Activated CD4-positive, alpha-beta T cell treated with anti-CD3 and anti-CD28 coated beads for 36 hours (primary cell): Measurements from ENCODE around the gene NTHL1. TPM values are rescaled to one million over a fixed set of nuclear protein-coding genes. Genes with fewer than 3 reads are reported as not detected.

Experiments used
- microRNA-seq: library from miRNA; unstranded; fragments of <30 nt; microRNA quantifications from one replicate; pipeline ENCODE4 v1.2.0, GENCODE V29; 2021; ENCODE audit warnings: borderline replicate concordance
- total RNA-seq, 2 experiments: library from RNA; stranded (reverse); gene quantifications; one replicate each; pipeline ENCODE4 v1.2.3, GENCODE V29; 2021

NTHL1 gene
- total RNA-seq, 2 experiments from 2014 or later, result 22.6 to 26.1 TPM

Small RNA genes lying within 50 kb of the gene (microRNA-seq; reads per million reads assigned to microRNA genes)
- not detected for gene MIR1225

Other genes with a start within 250 kb of the NTHL1 start
- gene HAGH, start 221.0 kb downstream of the NTHL1 start, total RNA-seq, result 10 to 100 TPM; 20.9 to 25.0 TPM
- 10 to 100 TPM; 11.6 to 11.9 TPM for gene FAHD1, start 220.6 kb downstream of the NTHL1 start, total RNA-seq
- under 1 TPM; 0.14 to 0.21 TPM for gene MEIOB, start 175.7 kb downstream of the NTHL1 start, total RNA-seq
- gene HS3ST6, start 129.4 kb downstream of the NTHL1 start, total RNA-seq, result not detected
- 10 to 100 TPM; 17.3 to 21.8 TPM for gene MSRB1, start 104.6 kb downstream of the NTHL1 start, total RNA-seq
- not detected for gene RPL3L, start 93.1 kb downstream of the NTHL1 start, total RNA-seq
- 100 to 1,000 TPM; 113 to 118 TPM for gene NDUFB10, start 88.3 kb downstream of the NTHL1 start, total RNA-seq
- 1,000 to 10,000 TPM; 5,351 to 6,287 TPM for gene RPS2, start 83.0 kb downstream of the NTHL1 start, total RNA-seq
- gene RNF151, start 81.0 kb downstream of the NTHL1 start, total RNA-seq, result not detected
- gene TBL3, start 75.8 kb downstream of the NTHL1 start, total RNA-seq, result 10 to 100 TPM; 47.4 to 48.6 TPM
- gene NOXO1, start 66.4 kb downstream of the NTHL1 start, total RNA-seq, result not detected
- 10 to 100 TPM; 25.0 to 25.8 TPM for gene GFER, start 63.6 kb downstream of the NTHL1 start, total RNA-seq
- 1 to 10 TPM; 4.8 to 5.9 TPM for gene SYNGR3, start 57.9 kb downstream of the NTHL1 start, total RNA-seq
- 10 to 100 TPM; 64.6 to 69.8 TPM for gene ZNF598, start 38.0 kb downstream of the NTHL1 start, total RNA-seq
- gene NPW, start 28.0 kb downstream of the NTHL1 start, total RNA-seq, result 1 to 10 TPM; 2.0 to 2.8 TPM
- 1 to 10 TPM; 1.9 to 2.7 TPM for gene NHERF2, start 20.9 kb downstream of the NTHL1 start, total RNA-seq
- 10 to 100 TPM; 49.6 to 72.9 TPM for gene TSC2, start 151 bp upstream of the NTHL1 start, total RNA-seq
- 10 to 100 TPM; 64.3 to 71.2 TPM for gene PKD1, start 88.1 kb upstream of the NTHL1 start, total RNA-seq
- gene RAB26, start 100.8 kb upstream of the NTHL1 start, total RNA-seq, result under 1 TPM in 1 of 2 experiments, not detected in 1; 0.21 TPM
- gene TRAF7, start 107.9 kb upstream of the NTHL1 start, total RNA-seq, result 10 to 100 TPM; 70.7 to 93.7 TPM
- gene CASKIN1, start 148.8 kb upstream of the NTHL1 start, total RNA-seq, result 1 to 10 TPM in 1 of 2 experiments, under 1 TPM in 1; 0.98 to 1.3 TPM
- gene MLST8, start 157.6 kb upstream of the NTHL1 start, total RNA-seq, result 10 to 100 TPM; 61.3 to 76.1 TPM
- 1 to 10 TPM; 8.0 to 8.8 TPM for gene BRICD5, start 163.0 kb upstream of the NTHL1 start, total RNA-seq
- 10 to 100 TPM; 11.5 to 15.0 TPM for gene PGP, start 167.0 kb upstream of the NTHL1 start, total RNA-seq
- 10 to 100 TPM; 18.0 to 18.6 TPM for gene E4F1, start 175.8 kb upstream of the NTHL1 start, total RNA-seq
- under 1 TPM; 0.51 to 0.55 TPM for gene DNASE1L2, start 188.6 kb upstream of the NTHL1 start, total RNA-seq
- gene ECI1, start 203.8 kb upstream of the NTHL1 start, total RNA-seq, result 10 to 100 TPM; 23.0 to 41.0 TPM
- 100 to 1,000 TPM; 327 to 445 TPM for gene RNPS1, start 220.3 kb upstream of the NTHL1 start, total RNA-seq